Heart left ventricle (tissue), 16 donors: ENCODE data around the gene HS3ST3B1. TPM values are rescaled to one million over a fixed set of nuclear protein-coding genes. Genes with fewer than 3 reads are reported as not detected.

Experiments
- ATAC-seq, 4 donors: fragments of 200-7000 bp; cut with Tn5 transposase; one replicate each; pipeline ENCODE4 v1.9.1; 2020 to 2022; ENCODE audit warnings: moderate library complexity in 4 of 4, mild to moderate bottlenecking in 3 of 4, moderate number of reproducible peaks in 1 of 4
- DNase-seq, 5 donors: peaks; one replicate each; pipeline ENCODE4 v3.0.0-alpha.2; 2020
- H3K27ac ChIP-seq, 12 donors: fragments of 200-600 bp; sonication (generic) in 4 of 12; one replicate each; pipeline versions ENCODE4 v1.5.0 to v1.8.0; 2016 to 2022; ENCODE audit warnings: mild to moderate bottlenecking in 2 of 12
- H3K27me3 ChIP-seq, 9 donors: fragments of 200-600 bp; sonication (generic) in 2 of 9; one replicate each; pipeline versions ENCODE4 v1.5.1 to v1.8.0; 2016 to 2022; ENCODE audit warnings: mild to moderate bottlenecking in 3 of 9
- H3K36me3 ChIP-seq, 9 donors: fragments of 200-600 bp; sonication (generic) in 2 of 9; one replicate each; pipeline versions ENCODE4 v1.5.0 to v1.8.0; 2018 to 2022; ENCODE audit warnings: mild to moderate bottlenecking in 2 of 9
- H3K4me1 ChIP-seq, 12 donors: fragments of 200-600 bp; sonication (generic) in 4 of 12; one replicate each; pipeline versions ENCODE4 v1.5.0 to v1.8.0; 2016 to 2022; ENCODE audit warnings: mild to moderate bottlenecking in 3 of 12
- H3K4me3 ChIP-seq, 12 donors: fragments of 200-600 bp; sonication (generic) in 4 of 12; one replicate each; pipeline versions ENCODE4 v1.5.0 to v1.8.0; 2017 to 2022; ENCODE audit warnings: mild to moderate bottlenecking in 9 of 12, moderate library complexity in 4 of 12
- H3K9me3 ChIP-seq, 12 donors: fragments of 200-600 bp; sonication (generic) in 4 of 12; one replicate each; pipeline versions ENCODE4 v1.5.0 to v1.8.0; 2016 to 2022; ENCODE audit warnings: mild to moderate bottlenecking in 1 of 12
- POLR2A ChIP-seq, 2 donors: fragments of 450-650 bp; IDR thresholded peaks; one replicate each; pipeline ENCODE4 v1.6.1; 2017; ENCODE audit warnings: antibody characterized with exemption in 2 of 2, mild to moderate bottlenecking in 2 of 2, moderate library complexity in 2 of 2
- WGBS, 4 donors: extraction: QIAGEN DNeasy Blood & Tissue Kit in 2 of 4; methylation state at CpG; one replicate each; pipeline versions ENCODE4 v1.1.5 to v1.1.7; 2013 to 2018; 5-methylcytosine and 5-hydroxymethylcytosine counted together
- intact Hi-C, 10 donors: fragments of 100-400 bp; cut with DNase I; formaldehyde crosslinking; loops; one replicate each; pipeline versions ENCODE4 v1.11.1 to v1.14.2; 2022
- polyA plus RNA-seq, 2 donors: library from polyadenylated mRNA; stranded (reverse); fragments of 200-250 nt; gene quantifications; one replicate each; pipeline ENCODE4 v1.2.3, GENCODE V29; 2013
- total RNA-seq, 9 donors: library from RNA; depleted of rRNA in 2 of 9; stranded (reverse); fragments of >200 nt in 2 of 9; fragmentation: NEBNext Ultra II Directional in 3 of 9; extraction: Animal tissue kit (Norgen Biotek cat#: 25700) in 3 of 9; gene quantifications; one replicate each; pipeline versions ENCODE4 v1.1.0 to v1.2.4, GENCODE V29; 2016 to 2023
- TF ChIP-seq, protein P1 (sequence below), 12 donors: fragments of 200-600 bp; sonication (generic) in 4 of 12; IDR thresholded peaks; one replicate each; pipeline versions ENCODE4 v1.5.0 to v1.8.0; 2018 to 2022; ENCODE audit warnings: antibody characterized with exemption in 12 of 12, mild to moderate bottlenecking in 5 of 12
- donor health status: ischemic (EF 13 %, LVEDD 7.1; RV severe dilation, severe dysfunction).
- donor health status: healthy with polysubstance abuse.
- donor health status: DM: no; HTN: yes; CAD: no.
- donor health status: DM: no; HTN: no; CAD: no.
- donor health status: ischemic (EF 25% LVEDD 6.9; RV normal size, moderate dysfunction).
- donor health status: ischemic (EF 25% LVEDD 5.7; RV mildly dilated, moderate dysfunction).
- donor health status: healthy.
- donor health status: DM: yes; HTN: yes; CAD: no.
- donor health status: ischemic (EF 35%, LVEDD 5.7; RV mildly dilated, moderate dysfunction).
- donor health status: nonischemic (EF 11% LVEDD 7.7; RV severe dilation, severe dysfunction).
- donor health status: DM: yes; HTN: yes; CAD: no.
- donor health status: PGD.
- donor health status: ischemic (EF 29% LVEDD 5.4; RV normal size, mild dysfunction).
- donor health status: nonischemic (EF 23%, LVEDD 6.1; RV moderate dilation, normal function).

The HS3ST3B1 gene
- total and polyA plus RNA-seq, 11 donors, result 0.61 to 3.9 (median 2.9) TPM

DNA sequence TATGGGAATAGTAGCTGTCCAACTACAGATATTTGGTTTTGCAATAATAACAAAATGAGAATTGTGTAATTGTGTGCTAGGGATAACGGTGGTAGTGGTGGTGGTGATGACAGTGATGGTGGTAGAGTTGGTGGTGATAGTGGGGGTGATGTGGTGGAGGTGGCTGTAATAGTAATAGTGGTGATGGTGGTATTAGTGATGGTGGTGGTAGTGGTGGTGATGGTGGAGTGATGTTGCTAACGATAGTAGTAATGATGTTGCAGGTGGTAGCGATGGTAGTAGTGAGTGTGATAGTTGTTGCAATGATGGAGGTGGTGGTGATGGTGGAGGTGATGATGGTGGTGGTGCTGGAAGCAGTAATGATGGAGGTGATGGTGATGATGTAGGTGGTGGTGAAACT, 94.4 kb downstream of the HS3ST3B1 start:
- TF ChIP-seq, protein P1, sequence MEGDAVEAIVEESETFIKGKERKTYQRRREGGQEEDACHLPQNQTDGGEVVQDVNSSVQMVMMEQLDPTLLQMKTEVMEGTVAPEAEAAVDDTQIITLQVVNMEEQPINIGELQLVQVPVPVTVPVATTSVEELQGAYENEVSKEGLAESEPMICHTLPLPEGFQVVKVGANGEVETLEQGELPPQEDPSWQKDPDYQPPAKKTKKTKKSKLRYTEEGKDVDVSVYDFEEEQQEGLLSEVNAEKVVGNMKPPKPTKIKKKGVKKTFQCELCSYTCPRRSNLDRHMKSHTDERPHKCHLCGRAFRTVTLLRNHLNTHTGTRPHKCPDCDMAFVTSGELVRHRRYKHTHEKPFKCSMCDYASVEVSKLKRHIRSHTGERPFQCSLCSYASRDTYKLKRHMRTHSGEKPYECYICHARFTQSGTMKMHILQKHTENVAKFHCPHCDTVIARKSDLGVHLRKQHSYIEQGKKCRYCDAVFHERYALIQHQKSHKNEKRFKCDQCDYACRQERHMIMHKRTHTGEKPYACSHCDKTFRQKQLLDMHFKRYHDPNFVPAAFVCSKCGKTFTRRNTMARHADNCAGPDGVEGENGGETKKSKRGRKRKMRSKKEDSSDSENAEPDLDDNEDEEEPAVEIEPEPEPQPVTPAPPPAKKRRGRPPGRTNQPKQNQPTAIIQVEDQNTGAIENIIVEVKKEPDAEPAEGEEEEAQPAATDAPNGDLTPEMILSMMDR (IDR thresholded peaks at IDR 0.05), result no peak
- no peak for TF ChIP-seq POLR2A (IDR thresholded peaks at IDR 0.05)
- H3K36me3 ChIP-seq, result no peaks in the 10 kb centered on the region
- no peak overlapping the region for H3K4me3 ChIP-seq
- no peak overlapping the region for H3K27ac ChIP-seq
- intact Hi-C loops, result no loop called here
- H3K27me3 ChIP-seq, result peaks cover 0 to 4% (median 0%) of the 10 kb centered on the region in 9 donors
- 85 to 90% (median 89%) methylated on average over 3 of the region's 3 CpGs for WGBS, 4 donors
- H3K9me3 ChIP-seq, result peaks cover 0 to 32% (median 6%) of the 10 kb centered on the region in 12 donors
- ATAC-seq (no peak), DNase-seq (no peak)
- no peaks in the 10 kb centered on the region for H3K4me1 ChIP-seq

DNA sequence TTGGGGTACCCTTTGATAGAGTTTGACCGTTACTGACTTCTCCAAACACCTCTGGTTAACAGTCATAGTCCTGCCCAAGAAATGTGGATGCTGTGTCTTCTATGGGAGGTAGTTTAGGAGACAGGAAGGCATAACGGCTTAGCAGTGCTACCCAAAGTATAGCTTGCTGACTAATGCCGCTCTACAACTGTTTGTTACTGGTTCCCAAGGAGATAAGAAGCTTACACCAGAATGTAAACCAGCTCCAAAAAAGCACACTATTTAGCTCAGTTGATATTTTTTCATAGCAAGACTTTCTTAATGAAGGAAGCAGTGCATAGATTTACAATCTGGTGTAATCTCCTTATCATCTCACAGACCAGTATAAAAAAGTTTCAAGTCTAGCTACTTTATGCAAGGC, 95.7 kb downstream of the HS3ST3B1 start:
- Histone ChIP-seq H3K4me3 (no peak overlapping the region), H3K27me3 (peaks cover 0 to 4% (median 0%) of the 10 kb centered on the region in 9 donors), H3K9me3 (peaks cover 0 to 25% (median 2%) of the 10 kb centered on the region in 12 donors), H3K27ac (no peak overlapping the region), H3K36me3 (no peaks in the 10 kb centered on the region), H3K4me1 (no peaks in the 10 kb centered on the region)
- ATAC-seq (no peak), DNase-seq (no peak)
- TF ChIP-seq POLR2A (IDR thresholded peaks at IDR 0.05), result no peak
- TF ChIP-seq, protein P1 (IDR thresholded peaks at IDR 0.05), result no peak
- intact Hi-C loops, result no loop called here
- WGBS, 4 donors, result 37 to 65% (median 49%) methylated on average over 3 of the region's 3 CpGs

DNA sequence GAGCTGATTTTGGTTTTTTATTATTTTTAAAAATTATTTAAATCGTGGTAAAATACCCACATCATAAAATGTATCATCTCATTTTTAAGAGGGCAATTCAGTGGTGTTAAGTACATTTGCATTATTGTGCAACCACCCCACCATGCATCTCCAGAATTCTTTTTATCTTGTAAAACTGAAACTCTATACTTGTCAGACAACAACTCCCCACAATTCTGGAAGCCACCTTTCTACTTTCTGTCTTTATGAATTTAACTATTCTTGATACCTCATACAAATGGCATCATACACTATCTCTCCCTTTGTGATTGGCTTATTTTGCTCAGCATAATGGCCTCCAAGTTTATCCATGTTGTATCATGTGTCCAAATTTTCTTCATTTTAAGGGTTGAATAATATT, 97.9 kb downstream of the HS3ST3B1 start:
- Histone ChIP-seq H3K4me1 (no peaks in the 10 kb centered on the region), H3K27ac (no peak overlapping the region), H3K27me3 (peaks cover 0 to 4% (median 0%) of the 10 kb centered on the region in 9 donors), H3K36me3 (no peaks in the 10 kb centered on the region), H3K4me3 (no peak overlapping the region), H3K9me3 (peaks cover 0 to 11% (median 0%) of the 10 kb centered on the region in 12 donors)
- WGBS, 4 donors, result 57 to 76% (median 58%) methylated on average over 1 of the region's 1 CpG
- intact Hi-C loops, result no loop called here
- no peak for TF ChIP-seq POLR2A (IDR thresholded peaks at IDR 0.05)
- TF ChIP-seq, protein P1 (IDR thresholded peaks at IDR 0.05), result no peak
- ATAC-seq (no peak), DNase-seq (no peak)

Other genes starting within 250 kb of the HS3ST3B1 start
- gene COX10, start 231.6 kb upstream of the HS3ST3B1 start, total RNA-seq, result 10 to 100 TPM; 36.6 to 96.0 (median 55.4) TPM
- 10 to 100 TPM; 17.8 to 48.6 TPM for gene COX10, start 231.6 kb upstream of the HS3ST3B1 start, polyA plus RNA-seq
- gene CDRT15, start 64.2 kb upstream of the HS3ST3B1 start, total RNA-seq, result not detected
- gene CDRT15, start 64.2 kb upstream of the HS3ST3B1 start, polyA plus RNA-seq, result not detected